NCI-H146 (cell line): ENCODE results near the gene INPP5K.
"Not testable (repeated sequence)": the region's sequence is repeated elsewhere in the genome, so short reads cannot be mapped to it uniquely, and the experiment has no call there.

Experiments
- DNase-seq: peaks from one replicate; lab custom pipeline; 2025; lab: John Stamatoyannopoulos, UW

The INPP5K gene

DNA sequence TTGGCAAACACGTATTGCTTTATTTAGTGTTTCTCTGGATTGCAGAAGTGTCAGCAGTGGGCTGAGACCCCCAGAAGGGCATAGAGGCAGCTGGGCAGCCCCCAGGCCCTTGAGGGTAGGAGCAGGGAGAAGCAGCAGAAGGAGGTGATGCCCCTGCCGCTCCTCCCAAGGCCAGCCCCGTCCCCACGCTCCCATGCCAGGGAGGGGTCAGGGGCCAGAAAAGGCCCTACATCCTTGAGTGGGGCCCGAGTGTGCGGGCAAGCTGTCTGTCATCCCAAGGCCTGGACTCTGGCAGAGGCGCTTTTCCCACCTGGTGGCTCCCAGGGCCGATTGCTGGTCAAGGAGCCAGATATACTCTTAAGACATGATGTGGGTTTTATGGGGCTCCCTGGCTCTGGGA lies 52.2 kb downstream of the INPP5K start:
- no peak for DNase-seq

DNA sequence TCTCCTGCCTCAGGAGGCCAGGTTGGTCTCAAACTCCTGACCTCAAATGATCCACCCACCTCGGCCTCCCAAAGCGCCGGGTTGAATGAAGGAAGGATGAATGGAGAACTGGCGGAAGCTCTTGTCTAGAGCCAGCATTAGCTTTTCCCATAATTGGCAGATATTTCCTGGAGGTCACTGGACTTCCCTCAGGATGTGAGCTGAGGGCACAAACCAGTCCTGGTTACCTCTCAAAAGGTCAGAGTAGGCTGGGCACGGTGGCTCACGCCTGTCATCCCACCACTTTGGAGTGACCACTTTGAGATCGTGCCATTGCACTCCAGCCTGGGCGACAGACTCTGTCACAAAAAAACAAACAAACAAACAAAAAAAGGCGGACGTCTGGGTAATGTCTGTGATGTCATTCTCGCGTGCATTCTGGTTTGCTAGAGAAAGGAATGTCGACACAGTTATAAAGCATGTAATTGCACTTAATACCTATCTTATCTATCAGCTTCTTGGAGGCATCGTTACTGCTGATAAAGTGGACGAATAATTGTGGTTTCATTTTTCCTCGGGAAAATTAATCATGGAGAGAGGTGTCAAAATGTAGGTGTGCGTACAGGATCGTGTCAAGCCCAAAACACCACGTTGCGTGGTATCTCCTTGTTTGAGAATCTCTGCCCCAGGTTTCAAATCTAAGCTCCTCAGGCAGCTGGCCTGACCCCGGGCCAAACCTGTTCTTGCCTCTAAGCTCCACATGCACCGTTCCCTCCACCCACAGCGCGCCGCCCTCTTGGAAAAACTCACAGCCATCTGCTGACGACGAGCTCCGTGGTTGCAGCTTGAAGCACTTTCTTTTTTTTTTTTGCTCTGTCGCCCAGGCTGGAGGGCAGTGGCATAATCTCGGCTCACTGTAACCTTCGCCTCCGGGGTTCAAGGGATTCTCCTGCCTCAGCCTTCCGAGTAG lies 54.0 kb downstream of the INPP5K start:
- no peak for DNase-seq

GRCh38 chr17:1461198-1461944 lies 55.0 kb downstream of the INPP5K start:
- no peak for DNase-seq

- no peak for DNase-seq
Measured at GRCh38 chr17:1460233-1460632, 56.2 kb downstream of the INPP5K start.

DNA sequence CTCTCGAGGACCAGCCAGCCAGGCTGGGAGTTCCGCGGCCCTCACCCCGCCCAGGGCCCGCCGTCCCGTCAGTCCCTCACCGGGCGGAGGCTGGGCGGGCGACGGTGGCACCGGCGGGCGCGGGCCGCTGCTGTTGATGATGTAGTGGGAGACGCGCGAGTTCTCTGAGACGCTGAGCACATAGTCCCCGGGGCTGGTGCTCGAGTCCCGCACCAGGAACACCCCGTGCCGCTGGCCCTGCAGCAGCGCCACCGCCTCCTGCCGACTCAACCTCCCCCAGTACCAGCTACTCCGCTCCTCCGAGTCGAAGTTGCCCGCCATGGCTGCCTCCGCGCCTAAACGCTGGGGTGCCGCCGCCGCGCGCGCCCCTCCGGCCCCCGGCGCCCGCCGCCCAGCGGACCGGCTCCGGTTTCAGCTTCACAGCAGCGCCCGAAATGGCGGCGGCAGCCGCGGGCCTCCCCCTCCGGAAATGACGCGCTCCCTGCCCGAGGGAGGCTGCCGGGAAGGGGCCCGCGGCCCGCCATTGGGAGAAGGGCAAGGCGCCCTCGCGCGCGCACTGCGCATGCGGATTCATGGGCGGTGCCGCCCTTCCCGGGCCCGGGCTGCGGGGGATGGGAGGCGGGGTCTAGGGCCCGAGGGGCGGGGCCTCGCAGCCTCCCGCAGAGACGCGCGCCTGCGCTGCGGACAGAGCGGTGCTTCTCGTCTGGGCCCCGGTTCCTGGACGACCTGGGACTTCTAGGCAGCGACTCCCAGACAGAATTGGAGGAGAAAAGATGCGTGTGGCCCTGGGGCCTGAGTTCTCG lies 60.4 kb downstream of the INPP5K start, which contains the start of gene CRK:
Gene CRK, minus strand, starts transcription at position 436 of the 803 bp plus-strand sequence. Its CDS starts 115 bp downstream, at position 321.
- DNase-seq: peak; percentile 94

DNA sequence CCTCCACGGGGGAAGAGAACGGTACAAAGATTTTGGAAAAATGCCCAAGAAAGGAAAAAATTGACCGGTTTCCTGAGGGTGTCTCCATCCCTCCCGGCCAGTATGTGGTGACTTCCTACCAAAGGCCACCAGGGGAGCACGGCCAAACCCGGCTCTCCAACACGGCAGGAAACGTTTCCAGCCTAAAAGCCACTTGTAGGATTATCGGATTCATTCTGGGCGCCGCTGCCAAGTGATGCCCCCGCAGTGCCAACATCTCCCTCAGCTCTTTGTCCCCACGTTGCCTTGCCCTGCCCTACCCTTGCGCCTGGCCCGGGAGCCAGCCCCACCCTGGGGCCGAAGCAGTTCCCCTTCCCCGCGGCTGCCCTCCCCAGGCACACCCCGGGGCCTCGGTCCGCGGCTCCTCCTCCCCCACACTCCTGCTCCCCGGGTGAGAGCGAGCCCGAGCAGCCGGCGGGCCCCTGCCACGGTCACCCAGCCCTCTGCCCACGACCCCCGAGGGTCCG lies 61.1 kb downstream of the INPP5K start:
- peak; percentile 67 for DNase-seq

DNA sequence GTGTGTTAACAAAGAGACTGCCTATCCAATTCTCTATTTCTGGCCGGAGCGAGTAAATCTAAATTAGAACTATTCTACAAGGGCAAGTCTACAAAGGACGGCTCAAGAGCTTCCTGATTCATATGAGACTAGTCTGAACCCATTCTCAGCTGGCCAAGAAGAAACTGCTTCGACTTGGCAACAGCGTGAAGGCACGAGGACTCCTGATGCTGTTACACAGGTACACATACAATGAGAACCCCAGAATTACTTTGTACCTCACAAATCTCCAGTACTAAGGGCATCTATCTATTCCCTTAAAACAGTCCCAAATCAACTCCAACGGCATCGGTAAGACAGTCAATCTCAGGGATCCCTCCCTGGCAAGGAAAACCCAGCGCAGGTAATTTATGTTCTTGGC lies 61.9 kb downstream of the INPP5K start:
- no peak for DNase-seq

DNA sequence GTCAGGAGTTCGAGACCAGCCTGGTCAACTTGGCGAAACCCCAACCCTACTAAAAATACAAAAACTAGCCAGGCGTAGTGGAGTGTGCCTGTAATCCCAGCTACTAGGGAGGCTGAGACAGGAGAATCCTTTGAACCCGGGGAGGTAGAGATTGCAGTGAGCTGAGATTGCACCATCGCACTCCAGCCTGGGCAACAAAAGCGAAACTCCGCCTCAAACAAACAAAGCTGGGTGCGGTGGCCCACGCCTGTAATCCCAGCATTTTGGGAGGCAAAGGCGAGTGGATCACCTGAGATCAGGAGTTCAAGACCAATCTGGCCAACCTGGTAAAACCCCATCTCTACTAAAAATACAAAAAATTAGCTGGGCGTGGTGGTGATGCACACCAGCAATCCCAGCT lies 62.7 kb downstream of the INPP5K start:
- DNase-seq: not testable (repeated sequence)

DNA sequence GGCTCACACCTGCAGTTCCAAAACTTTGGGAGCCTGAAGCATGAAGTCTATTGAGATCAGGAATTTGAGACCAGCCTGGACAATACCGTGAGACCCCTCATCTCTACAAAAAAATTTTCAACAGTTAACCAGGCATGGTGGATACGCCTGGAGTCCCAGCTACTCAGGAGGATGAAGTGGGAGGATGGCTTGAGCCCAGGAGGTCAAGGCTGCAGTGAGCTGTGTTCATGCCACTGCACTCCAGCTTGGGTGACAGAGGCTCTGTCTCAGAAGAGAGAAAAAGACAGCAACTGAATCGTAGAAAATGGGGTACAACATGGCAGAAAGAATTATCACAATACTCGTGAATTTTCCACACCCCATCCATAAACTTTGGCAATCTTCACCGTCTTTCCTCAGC lies 63.6 kb downstream of the INPP5K start:
- no peak for DNase-seq

DNA sequence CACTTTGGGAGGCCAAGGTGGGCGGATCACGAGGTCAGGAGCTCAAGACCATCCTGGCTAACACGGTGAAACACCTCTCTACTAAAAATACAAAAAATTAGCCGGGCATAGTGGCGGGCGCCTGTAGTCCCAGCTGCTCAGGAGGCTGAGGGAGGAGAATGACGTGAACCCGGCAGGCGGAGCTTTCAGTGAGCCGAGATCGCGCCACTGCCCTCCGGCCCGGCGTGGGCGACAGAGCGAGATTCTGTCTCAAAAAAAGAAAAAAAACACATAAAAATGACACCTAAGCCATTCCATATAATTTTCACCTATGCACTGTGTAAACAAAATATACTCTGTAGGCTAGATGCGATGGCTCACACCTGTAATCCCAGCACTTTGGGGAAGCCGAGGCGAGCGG lies 66.2 kb downstream of the INPP5K start:
- DNase-seq: not testable (repeated sequence)

GRCh38 chr17:1449412-1449967 lies 66.9 kb downstream of the INPP5K start:
- DNase-seq: no peak

DNA sequence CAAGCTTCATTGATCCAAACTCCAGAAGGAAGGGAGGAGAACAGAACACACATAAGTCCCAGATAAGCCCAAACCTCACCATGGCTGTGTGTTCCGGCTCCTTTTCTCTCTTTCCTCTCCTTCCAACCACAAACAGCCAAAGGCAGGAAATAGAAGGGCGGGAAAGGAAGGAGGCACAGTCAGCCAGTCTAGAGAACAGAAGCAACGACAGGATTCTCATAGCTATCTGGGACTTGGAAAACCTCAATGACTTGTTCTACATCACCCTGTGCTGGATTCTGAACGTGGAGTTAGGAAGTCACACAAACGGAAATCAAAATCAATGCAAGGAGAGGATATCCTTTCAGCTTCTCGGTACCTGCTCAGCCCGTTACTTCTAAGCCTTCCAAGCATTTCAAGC lies 69.4 kb downstream of the INPP5K start:
- DNase-seq: no peak

DNA sequence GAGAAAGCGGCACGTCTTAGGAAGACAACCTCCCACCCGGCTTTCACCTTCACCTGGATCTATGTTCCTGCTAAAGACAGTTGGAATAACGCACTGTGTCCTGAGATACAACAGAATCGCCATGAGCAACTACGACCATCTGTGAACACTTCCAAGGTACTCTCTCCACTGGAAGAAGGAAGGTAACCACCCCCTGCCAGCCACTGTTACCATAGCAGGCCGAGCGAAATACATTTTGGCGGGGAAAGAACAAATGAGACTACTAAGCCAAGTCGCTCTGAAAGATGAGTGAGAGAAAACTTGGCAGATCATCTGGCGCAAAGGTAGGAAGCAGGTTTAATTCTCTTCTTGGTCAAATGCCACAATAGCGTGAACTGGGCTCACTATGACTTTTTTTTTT lies 70.2 kb downstream of the INPP5K start:
- DNase-seq: no peak

DNA sequence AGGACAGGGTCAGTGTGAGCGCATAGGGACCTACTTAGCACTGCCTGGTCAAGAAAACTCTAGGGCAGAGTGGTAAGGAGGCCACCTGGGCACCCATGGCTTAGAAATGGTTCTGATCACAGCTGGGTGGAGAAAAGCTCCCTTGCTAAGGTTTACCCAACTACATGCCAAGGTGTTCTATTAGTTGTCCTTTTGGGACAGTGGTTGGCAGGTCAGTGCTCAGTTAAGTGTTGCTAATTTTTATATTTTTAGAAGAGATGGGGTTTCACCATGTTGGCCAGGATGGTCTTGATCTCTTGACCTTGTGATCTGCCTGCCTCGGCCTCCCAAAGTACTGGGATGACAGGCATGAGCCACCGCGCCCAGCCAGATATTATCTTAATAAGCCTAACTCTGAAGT lies 70.7 kb downstream of the INPP5K start:
- DNase-seq: not testable (repeated sequence)
